Measurements from ENCODE around the gene DUSP2.

Gene DUSP2

DNA sequence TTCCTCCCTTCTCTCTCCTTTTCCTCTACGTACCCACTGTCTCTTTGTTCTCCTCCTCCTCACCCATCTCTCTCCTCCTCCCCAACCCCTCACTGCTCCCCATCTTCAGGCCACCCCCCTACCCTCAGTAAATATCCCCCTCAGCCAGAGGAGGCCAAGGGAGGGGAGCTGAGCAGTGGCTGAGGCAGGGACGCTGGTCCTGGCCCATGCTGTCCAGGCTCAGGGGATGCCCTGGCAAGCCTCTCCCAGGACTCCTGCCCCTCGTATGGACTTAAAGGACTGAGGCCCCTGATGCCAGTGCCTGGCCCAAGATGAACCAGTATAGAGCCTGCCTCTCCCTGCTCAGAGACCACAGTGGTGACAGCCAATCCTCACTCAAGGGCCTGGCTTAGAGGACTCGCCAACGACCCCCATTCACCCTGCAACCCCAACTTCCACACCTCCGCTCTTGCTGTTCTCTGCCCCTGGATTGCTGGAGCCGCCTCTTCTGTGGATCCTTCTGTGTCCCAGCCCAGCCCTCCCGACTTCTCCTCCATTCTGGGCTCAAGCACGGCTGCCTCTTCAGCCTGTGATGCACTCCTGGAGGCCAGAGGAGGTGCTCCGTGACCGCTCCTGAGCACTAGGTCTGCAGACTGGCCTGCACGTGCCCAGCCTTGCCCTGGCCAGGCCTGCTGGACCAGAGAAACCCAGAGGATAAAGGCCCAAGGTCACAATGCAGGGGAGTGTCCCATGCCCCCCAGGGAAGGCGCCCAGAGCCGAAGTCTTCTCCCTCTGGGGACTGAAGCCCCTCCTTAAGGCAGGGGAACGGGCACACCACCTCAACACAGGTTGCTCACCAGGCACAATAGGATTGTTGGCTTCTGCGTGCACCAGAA, 9.5 kb upstream of the DUSP2 start:
- TF ChIP-seq, protein P1, sequence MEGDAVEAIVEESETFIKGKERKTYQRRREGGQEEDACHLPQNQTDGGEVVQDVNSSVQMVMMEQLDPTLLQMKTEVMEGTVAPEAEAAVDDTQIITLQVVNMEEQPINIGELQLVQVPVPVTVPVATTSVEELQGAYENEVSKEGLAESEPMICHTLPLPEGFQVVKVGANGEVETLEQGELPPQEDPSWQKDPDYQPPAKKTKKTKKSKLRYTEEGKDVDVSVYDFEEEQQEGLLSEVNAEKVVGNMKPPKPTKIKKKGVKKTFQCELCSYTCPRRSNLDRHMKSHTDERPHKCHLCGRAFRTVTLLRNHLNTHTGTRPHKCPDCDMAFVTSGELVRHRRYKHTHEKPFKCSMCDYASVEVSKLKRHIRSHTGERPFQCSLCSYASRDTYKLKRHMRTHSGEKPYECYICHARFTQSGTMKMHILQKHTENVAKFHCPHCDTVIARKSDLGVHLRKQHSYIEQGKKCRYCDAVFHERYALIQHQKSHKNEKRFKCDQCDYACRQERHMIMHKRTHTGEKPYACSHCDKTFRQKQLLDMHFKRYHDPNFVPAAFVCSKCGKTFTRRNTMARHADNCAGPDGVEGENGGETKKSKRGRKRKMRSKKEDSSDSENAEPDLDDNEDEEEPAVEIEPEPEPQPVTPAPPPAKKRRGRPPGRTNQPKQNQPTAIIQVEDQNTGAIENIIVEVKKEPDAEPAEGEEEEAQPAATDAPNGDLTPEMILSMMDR (IDR thresholded peaks at IDR 0.05; ENCODE audit: low read depth, low read length): no peak
- DNase-seq: no peak
- H3K27me3 ChIP-seq: no peaks in the 10 kb centered on the region

DNA sequence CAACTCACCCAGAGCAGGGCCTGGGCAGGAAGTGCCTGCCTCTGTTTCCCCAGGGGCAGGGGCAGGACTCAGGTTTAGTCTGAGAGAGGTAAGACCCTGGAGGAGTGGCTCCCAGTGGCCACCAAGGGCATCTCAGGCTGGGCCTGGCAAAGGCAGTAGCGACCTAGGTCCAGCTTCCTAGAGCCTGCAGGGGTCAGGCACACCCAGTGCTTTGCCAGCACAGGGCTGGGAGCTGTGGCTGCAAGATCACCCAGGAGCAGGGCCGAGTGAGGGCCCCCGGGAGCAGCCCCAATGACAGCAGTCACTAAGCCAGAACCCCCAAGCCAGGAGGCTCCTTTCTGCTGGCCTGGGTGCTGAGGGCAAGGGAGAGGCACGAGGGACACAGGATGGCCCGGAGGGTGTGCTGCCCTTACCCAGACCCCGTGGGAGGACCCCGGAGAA, 8.8 kb upstream of the DUSP2 start:
- no peaks in the 10 kb centered on the region for H3K36me3 ChIP-seq
- H3K4me3 ChIP-seq (ENCODE audit: low read depth, low read length): no peak overlapping the region
- DNase-seq: no peak
- TF ChIP-seq, protein P1 (IDR thresholded peaks at IDR 0.05; ENCODE audit: low read depth, low read length): no peak
- no peaks in the 10 kb centered on the region for H3K9me3 ChIP-seq
- peaks cover 1% of the 10 kb centered on the region; the same call in 1 of the 2 replicates for H3K4me1 ChIP-seq
- no peaks in the 10 kb centered on the region for H3K27me3 ChIP-seq

More for the DNA sequence above, 9.5 kb upstream of the DUSP2 start:
- no peaks in the 10 kb centered on the region for H3K4me1 ChIP-seq
- H3K9me3 ChIP-seq: no peaks in the 10 kb centered on the region
- no peaks in the 10 kb centered on the region for H3K36me3 ChIP-seq
- no peak overlapping the region for H3K4me3 ChIP-seq (ENCODE audit: low read depth, low read length)

- Histone ChIP-seq H3K36me3 (no peaks in the 10 kb centered on the region), H3K27me3 (no peaks in the 10 kb centered on the region), H3K9me3 (no peaks in the 10 kb centered on the region), H3K4me1 (peaks cover 5% of the 10 kb centered on the region; the same call in 1 of the 2 replicates), H3K4me3 (ENCODE audit: low read depth, low read length) (no peak overlapping the region)
- TF ChIP-seq, protein P1 (IDR thresholded peaks at IDR 0.05; ENCODE audit: low read depth, low read length): no peak
- no peak for DNase-seq
Observed at GRCh38 chr2:96153291-96153713, 8.1 kb upstream of the DUSP2 start.

DNA sequence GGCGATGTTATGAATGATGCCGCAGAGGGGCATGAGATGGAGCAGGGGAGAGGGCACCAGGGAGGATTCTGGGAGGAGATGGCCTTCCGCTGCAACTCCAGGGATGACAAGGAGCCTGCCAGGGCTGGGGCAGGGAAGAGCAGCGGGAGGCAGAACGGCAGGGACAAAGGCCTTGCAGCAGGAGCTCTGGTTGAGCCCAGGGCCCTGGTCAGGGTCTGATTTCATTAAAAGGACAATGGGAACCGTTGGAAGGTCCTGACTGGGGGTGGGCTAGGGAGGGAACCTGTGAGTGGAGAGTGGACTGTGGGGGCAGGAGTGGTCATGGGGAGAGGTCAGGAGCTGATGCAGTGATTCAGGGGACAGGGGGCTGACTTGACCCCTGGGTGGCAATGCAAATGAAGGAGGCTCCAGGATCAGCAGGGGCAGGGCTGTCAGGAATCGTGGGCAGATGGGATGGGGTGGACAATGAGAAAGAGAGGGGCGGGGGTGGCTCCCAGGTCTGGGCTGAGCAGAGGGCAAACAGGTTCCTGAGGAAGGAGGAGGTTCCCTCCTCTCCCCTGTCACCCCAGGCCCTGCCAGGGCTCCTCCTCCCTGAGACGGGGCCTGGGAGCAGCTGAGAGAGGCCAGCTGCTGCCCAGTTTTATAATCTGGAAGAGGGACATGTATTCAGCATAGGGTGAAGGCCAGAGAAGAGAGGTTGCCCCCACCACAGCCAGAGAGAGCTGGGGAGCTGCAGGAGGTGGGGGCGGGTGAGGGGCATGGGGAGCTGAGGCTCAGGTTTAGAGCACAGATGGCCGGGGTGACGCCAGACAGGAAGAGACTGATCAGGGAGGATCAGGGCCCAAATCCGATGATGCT, 7.3 kb upstream of the DUSP2 start:
- H3K9me3 ChIP-seq: no peaks in the 10 kb centered on the region
- no peak overlapping the region for H3K4me3 ChIP-seq (ENCODE audit: low read depth, low read length)
- no peak for DNase-seq
- H3K27me3 ChIP-seq: no peaks in the 10 kb centered on the region
- peaks cover 11% of the 10 kb centered on the region for H3K4me1 ChIP-seq
- H3K36me3 ChIP-seq: no peaks in the 10 kb centered on the region
- TF ChIP-seq, protein P1 (IDR thresholded peaks at IDR 0.05; ENCODE audit: low read depth, low read length): no peak

DNA sequence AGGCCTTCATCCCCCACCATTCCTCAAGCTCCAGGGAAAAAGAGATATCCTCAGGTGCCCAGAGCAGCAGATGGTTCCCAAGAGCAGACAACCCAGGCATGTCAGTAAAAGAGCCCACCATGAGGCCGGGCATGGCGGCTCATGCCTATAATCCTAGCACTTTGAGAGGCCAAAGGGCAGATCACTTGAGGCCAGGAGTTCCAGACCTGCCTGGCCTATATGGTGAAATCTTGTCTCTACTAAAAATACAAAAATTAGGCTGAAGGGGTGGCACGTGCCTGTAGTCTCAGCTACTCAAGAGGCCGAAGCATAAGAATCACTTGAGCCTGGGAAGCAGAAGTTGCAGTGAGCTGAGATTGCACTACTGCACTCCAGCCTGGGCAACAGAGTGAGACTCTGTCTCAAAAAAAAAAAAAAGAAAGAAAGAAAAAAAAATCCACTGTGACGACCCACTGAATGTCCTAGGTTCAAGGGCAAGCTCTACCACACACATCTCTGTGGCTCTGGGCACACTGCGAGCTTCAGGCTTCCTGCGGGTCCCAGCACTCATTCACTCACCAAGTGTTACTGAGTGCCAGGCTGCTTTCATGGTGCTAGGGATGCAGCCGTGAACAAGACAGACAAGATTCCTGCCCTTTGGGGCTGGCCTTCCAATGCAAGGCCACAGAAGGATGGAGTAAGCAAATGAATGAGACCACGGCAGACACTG, 6.5 kb upstream of the DUSP2 start:
- Histone ChIP-seq H3K9me3 (no peaks in the 10 kb centered on the region), H3K4me1 (peaks cover 19% of the 10 kb centered on the region), H3K4me3 (ENCODE audit: low read depth, low read length) (no peak overlapping the region), H3K36me3 (no peaks in the 10 kb centered on the region), H3K27me3 (no peaks in the 10 kb centered on the region)
- no peak for DNase-seq
- TF ChIP-seq, protein P1 (IDR thresholded peaks at IDR 0.05; ENCODE audit: low read depth, low read length): no peak
